Activated T-helper 17 cell treated with anti-CD3 and anti-CD28 coated beads, Interleukin-2, amount 50 U/mL, for 72 hours (primary cell): ENCODE measurements around the gene ASZ1. TPM values are rescaled to one million over a fixed set of nuclear protein-coding genes. Genes with fewer than 3 reads are reported as not detected.
A peak's percentile ranks its signal among the peaks of the same experiment; 100 is the strongest.
"Not testable (repeated sequence)": the region's sequence is repeated elsewhere in the genome, so short reads cannot be mapped to it uniquely, and the experiment has no call there.

Source experiments
- ATAC-seq: fragments of 150-1000 bp; cut with Tn5 transposase; replicated peaks from 2 replicates; pipeline ENCODE4 v1.10.0; 2021; ENCODE audit warnings: mild to moderate bottlenecking, moderate library complexity
- H3K27ac Mint-ChIP-seq: one replicate; pipeline ENCODE4 v1.8.0; 2022; ENCODE audit warnings: mixed read lengths
- H3K27me3 Mint-ChIP-seq: one replicate; pipeline ENCODE4 v1.8.0; 2022; ENCODE audit warnings: mixed read lengths
- H3K36me3 Mint-ChIP-seq: one replicate; pipeline ENCODE4 v1.8.0; 2022; ENCODE audit warnings: low read depth, mild to moderate bottlenecking, mixed read lengths
- H3K4me1 Mint-ChIP-seq: one replicate; pipeline ENCODE4 v1.8.0; 2022; ENCODE audit warnings: mixed read lengths
- H3K4me3 Mint-ChIP-seq: one replicate; pipeline ENCODE4 v1.8.0; 2022; ENCODE audit warnings: mild to moderate bottlenecking, mixed read lengths
- H3K9me3 Mint-ChIP-seq: one replicate; pipeline ENCODE4 v1.8.0; 2022; ENCODE audit warnings: mixed read lengths
- total RNA-seq, 2 donors: library from RNA; stranded (reverse); gene quantifications; one replicate each; pipeline ENCODE4 v1.2.3, GENCODE V29; 2022

Gene ASZ1
- not detected for total RNA-seq

GRCh38 chr7:117427258-117427701 is at the start of gene ASZ1:
Gene ASZ1, minus strand, starts transcription at chr7:117427493. Its CDS starts 33 bp downstream, at chr7:117427460.
- Mint-ChIP-seq H3K4me1 (no peaks in the 10 kb centered on the region), H3K36me3 (no peaks in the 10 kb centered on the region), H3K4me3 (no peak within 1 kb of the TSS), H3K27ac (no peak within 1 kb of the TSS), H3K9me3 (no peaks in the 10 kb centered on the region), H3K27me3 (no peaks in the 10 kb centered on the region)
- ATAC-seq: no peak

- Mint-ChIP-seq H3K4me3 (no peak overlapping the region), H3K9me3 (no peaks in the 10 kb centered on the region), H3K27ac (no peak overlapping the region), H3K27me3 (peaks cover 25% of the 10 kb centered on the region), H3K4me1 (no peaks in the 10 kb centered on the region), H3K36me3 (no peaks in the 10 kb centered on the region)
- ATAC-seq: no peak
These were observed 49.4 kb upstream of the ASZ1 start for GRCh38 chr7:117476557-117477215.

- no peaks in the 10 kb centered on the region for H3K4me1 Mint-ChIP-seq
- H3K9me3 Mint-ChIP-seq: no peaks in the 10 kb centered on the region
- peaks cover 3% of the 10 kb centered on the region for H3K27me3 Mint-ChIP-seq
- no peak overlapping the region for H3K4me3 Mint-ChIP-seq
- H3K36me3 Mint-ChIP-seq: no peaks in the 10 kb centered on the region
- no peak overlapping the region for H3K27ac Mint-ChIP-seq
- ATAC-seq: no peak
These were observed 45.0 kb upstream of the ASZ1 start for GRCh38 chr7:117472335-117472734.

GRCh38 chr7:117470777-117471176 is 43.5 kb upstream of the ASZ1 start:
- H3K4me3 Mint-ChIP-seq: no peak overlapping the region
- no peaks in the 10 kb centered on the region for H3K36me3 Mint-ChIP-seq
- no peaks in the 10 kb centered on the region for H3K4me1 Mint-ChIP-seq
- ATAC-seq: no peak
- H3K27me3 Mint-ChIP-seq: no peaks in the 10 kb centered on the region
- no peaks in the 10 kb centered on the region for H3K9me3 Mint-ChIP-seq
- no peak overlapping the region for H3K27ac Mint-ChIP-seq

GRCh38 chr7:117468174-117468573 is 40.9 kb upstream of the ASZ1 start:
- Mint-ChIP-seq H3K4me1 (no peaks in the 10 kb centered on the region), H3K36me3 (no peaks in the 10 kb centered on the region), H3K4me3 (no peak overlapping the region), H3K27me3 (no peaks in the 10 kb centered on the region), H3K27ac (no peak overlapping the region), H3K9me3 (no peaks in the 10 kb centered on the region)
- ATAC-seq: no peak

GRCh38 chr7:117460815-117461214 is 33.5 kb upstream of the ASZ1 start:
- not testable (repeated sequence) for H3K9me3 Mint-ChIP-seq, ATAC-seq, H3K4me3 Mint-ChIP-seq, H3K36me3 Mint-ChIP-seq, H3K4me1 Mint-ChIP-seq, H3K27ac Mint-ChIP-seq, H3K27me3 Mint-ChIP-seq

- Mint-ChIP-seq H3K9me3 (no peaks in the 10 kb centered on the region), H3K27me3 (no peaks in the 10 kb centered on the region), H3K36me3 (no peaks in the 10 kb centered on the region), H3K4me3 (no peak overlapping the region), H3K4me1 (no peaks in the 10 kb centered on the region), H3K27ac (no peak overlapping the region)
- no peak for ATAC-seq
These were observed 32.4 kb upstream of the ASZ1 start for GRCh38 chr7:117459735-117460134.

GRCh38 chr7:117458977-117459583 is 31.8 kb upstream of the ASZ1 start:
- Mint-ChIP-seq H3K27ac (no peak overlapping the region), H3K36me3 (no peaks in the 10 kb centered on the region), H3K9me3 (no peaks in the 10 kb centered on the region), H3K4me3 (no peak overlapping the region), H3K4me1 (no peaks in the 10 kb centered on the region), H3K27me3 (no peaks in the 10 kb centered on the region)
- ATAC-seq: no peak

- H3K27me3 Mint-ChIP-seq: peaks cover 3% of the 10 kb centered on the region
- no peak overlapping the region for H3K4me3 Mint-ChIP-seq
- no peaks in the 10 kb centered on the region for H3K36me3 Mint-ChIP-seq
- no peak overlapping the region for H3K27ac Mint-ChIP-seq
- peaks cover 17% of the 10 kb centered on the region for H3K9me3 Mint-ChIP-seq
- ATAC-seq: no peak
- no peaks in the 10 kb centered on the region for H3K4me1 Mint-ChIP-seq
These were observed 21.4 kb upstream of the ASZ1 start for GRCh38 chr7:117448655-117449054.

GRCh38 chr7:117446220-117446815 is 19.0 kb upstream of the ASZ1 start:
- Mint-ChIP-seq H3K27me3 (peaks cover 3% of the 10 kb centered on the region), H3K4me1 (no peaks in the 10 kb centered on the region), H3K27ac (no peak overlapping the region), H3K4me3 (no peak overlapping the region), H3K36me3 (no peaks in the 10 kb centered on the region), H3K9me3 (peaks cover 16% of the 10 kb centered on the region)
- no peak for ATAC-seq

GRCh38 chr7:117445206-117445605 is 17.9 kb upstream of the ASZ1 start:
- Mint-ChIP-seq H3K9me3 (peaks cover 13% of the 10 kb centered on the region), H3K4me3 (no peak overlapping the region), H3K27me3 (peaks cover under 1% of the 10 kb centered on the region), H3K27ac (no peak overlapping the region), H3K36me3 (no peaks in the 10 kb centered on the region), H3K4me1 (no peaks in the 10 kb centered on the region)
- no peak for ATAC-seq

- Mint-ChIP-seq H3K4me3 (no peak overlapping the region), H3K4me1 (no peaks in the 10 kb centered on the region), H3K27ac (no peak overlapping the region), H3K9me3 (peaks cover 7% of the 10 kb centered on the region), H3K27me3 (no peaks in the 10 kb centered on the region), H3K36me3 (no peaks in the 10 kb centered on the region)
- no peak for ATAC-seq
These were observed 17.4 kb upstream of the ASZ1 start for GRCh38 chr7:117444646-117445045.

GRCh38 chr7:117435475-117436043 is 8.3 kb upstream of the ASZ1 start:
- Mint-ChIP-seq H3K27me3 (peaks cover 4% of the 10 kb centered on the region), H3K9me3 (no peaks in the 10 kb centered on the region), H3K27ac (no peak overlapping the region), H3K4me3 (no peak overlapping the region), H3K36me3 (no peaks in the 10 kb centered on the region), H3K4me1 (no peaks in the 10 kb centered on the region)
- ATAC-seq: peak; percentile 91

- no peak overlapping the region for H3K4me3 Mint-ChIP-seq
- H3K27me3 Mint-ChIP-seq: no peaks in the 10 kb centered on the region
- peak; percentile 31 for ATAC-seq
- no peaks in the 10 kb centered on the region for H3K9me3 Mint-ChIP-seq
- no peaks in the 10 kb centered on the region for H3K36me3 Mint-ChIP-seq
- H3K27ac Mint-ChIP-seq: no peak overlapping the region
- H3K4me1 Mint-ChIP-seq: no peaks in the 10 kb centered on the region
These were observed 3.0 kb downstream of the ASZ1 start for GRCh38 chr7:117424090-117424829.
